NCI-H1105 (cell line): ENCODE measurements around the gene ZNF710.

Source experiments
- DNase-seq: peaks from one replicate; lab custom pipeline; 2025; lab: John Stamatoyannopoulos, UW

The ZNF710 gene

DNA sequence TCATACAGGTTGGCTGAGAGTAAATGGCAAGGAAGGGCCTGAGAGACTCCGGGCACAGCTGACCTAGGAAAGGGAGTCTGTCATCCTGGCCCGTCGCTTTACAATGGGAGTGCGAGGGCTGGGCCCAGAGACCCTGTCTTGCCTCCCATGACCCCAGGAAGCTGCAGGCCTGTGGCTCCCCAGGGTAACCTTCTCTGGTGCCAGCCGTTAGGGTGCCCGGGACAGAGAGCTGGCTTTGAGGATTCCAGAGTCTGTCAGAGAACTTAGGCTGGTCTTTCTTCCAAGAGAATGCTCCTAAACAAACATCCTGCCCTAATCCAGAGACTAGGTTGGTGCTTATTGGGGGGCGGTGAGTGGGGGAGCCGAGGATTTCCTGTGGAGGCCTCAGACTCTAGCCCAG lies 18.5 kb downstream of the ZNF710 start:
- DNase-seq: no peak

GRCh38 chr15:90020021-90020735 lies 19.1 kb downstream of the ZNF710 start:
- no peak for DNase-seq

- DNase-seq: no peak
Observed at GRCh38 chr15:90020936-90021507, 19.9 kb downstream of the ZNF710 start.

DNA sequence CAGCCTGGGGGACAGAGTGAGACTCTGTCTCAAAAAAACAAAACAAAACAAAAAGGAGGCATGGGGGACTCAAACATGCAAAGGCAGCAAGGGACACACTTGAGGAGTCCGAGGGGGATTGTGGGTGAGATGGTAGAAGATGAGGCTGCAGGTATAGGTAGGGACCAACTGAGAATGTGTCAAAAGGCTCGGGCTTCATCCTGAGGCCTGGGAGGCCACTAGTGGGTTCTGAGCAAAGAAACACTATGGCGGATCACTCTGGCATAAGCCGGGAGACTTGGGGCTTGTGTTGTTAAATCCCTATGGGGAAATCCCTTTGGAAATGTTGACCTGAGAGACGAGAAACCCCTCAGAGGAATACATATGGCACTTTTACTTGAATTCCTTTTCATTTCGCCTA lies 21.2 kb downstream of the ZNF710 start:
- no peak for DNase-seq

GRCh38 chr15:90022905-90023700 lies 22.0 kb downstream of the ZNF710 start:
- no peak for DNase-seq

- no peak for DNase-seq
Observed at GRCh38 chr15:90024406-90024805, 23.3 kb downstream of the ZNF710 start.

DNA sequence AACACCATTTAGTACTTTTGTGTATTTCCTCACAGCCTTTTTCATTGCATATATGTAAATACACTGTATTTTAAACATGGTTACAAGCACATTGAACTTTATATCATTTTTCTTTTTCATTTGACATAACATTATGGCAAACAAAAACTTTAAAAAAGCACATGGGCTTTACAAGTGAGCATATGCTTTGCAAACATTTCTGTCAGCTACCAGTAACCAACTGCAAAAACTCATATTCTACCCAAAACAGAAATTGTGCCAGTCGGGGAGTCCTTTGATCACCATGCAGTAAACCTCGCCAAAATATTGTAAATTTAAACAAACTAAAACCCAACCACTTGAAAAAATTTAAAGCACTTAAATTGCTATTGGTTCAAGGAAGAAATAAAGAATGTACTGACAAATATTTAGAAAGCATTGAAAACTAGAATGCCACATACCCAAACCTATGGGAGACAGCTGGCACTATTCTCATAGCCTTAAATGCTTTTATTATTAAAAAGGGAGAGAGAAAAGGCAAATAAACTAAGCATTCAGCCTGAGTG lies 24.4 kb downstream of the ZNF710 start:
- no peak for DNase-seq

GRCh38 chr15:90028376-90028944 lies 27.3 kb downstream of the ZNF710 start:
- DNase-seq: no peak

DNA sequence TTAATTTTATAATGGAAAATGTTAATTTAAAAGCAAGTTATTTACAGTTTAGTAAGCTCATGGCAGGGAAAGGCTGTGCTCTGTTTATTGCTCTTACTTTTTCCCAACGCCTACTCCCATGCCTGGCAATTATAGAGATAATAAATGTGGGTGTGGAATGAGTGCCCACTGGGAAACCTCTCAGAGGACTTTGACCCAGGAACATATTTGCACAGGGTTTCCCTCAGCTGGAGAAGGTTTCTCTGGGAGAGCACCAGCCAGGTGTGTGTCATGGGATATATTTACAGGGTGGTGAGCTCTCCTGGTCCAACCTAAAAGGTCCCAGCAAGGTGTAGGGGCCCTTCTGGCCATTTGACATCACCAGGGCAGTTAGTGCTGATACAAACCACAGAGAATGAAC lies 27.9 kb downstream of the ZNF710 start:
- DNase-seq: no peak

- no peak for DNase-seq
Observed at GRCh38 chr15:90030376-90030775, 29.3 kb downstream of the ZNF710 start.

GRCh38 chr15:90031231-90031791 lies 30.2 kb downstream of the ZNF710 start:
- no peak for DNase-seq

GRCh38 chr15:90033006-90033405 lies 31.9 kb downstream of the ZNF710 start:
- DNase-seq: no peak

- DNase-seq: no peak
Observed at GRCh38 chr15:90033448-90033847, 32.3 kb downstream of the ZNF710 start.

DNA sequence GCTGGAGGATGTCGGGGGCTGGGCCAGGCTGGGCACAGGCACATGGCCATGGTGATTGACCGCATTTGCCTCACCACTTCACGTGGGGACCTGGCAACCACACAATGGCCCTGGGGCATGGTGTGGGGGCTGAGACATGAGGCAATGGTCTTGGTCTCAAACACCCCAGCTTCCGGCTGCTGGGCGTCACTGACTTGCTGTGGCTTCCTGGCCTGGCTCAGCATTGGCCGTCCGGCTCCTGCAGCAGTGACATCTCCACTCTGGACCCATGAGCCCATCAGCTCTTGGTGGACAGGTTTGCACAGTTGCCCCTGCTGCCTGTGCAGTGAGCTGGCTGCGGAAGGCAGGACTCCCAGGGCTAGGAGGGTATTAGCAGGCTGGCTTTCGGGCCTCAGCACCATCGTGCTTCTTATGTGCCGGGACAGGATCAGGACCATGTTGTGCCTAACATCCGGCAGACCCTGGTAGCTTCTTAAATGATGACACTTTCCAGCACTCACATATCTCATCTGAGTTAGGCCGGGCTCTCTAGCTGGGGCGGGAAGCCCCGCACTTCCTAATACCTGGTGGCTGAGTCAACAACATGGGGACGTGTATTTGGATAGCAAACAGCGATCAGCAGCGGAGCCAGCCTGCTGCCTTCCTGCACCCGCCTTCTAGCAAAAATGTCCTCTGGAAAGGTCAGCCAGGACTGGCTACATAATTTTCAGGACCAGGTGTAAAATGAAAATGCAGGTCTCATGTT lies 34.1 kb downstream of the ZNF710 start:
- DNase-seq: no peak

DNA sequence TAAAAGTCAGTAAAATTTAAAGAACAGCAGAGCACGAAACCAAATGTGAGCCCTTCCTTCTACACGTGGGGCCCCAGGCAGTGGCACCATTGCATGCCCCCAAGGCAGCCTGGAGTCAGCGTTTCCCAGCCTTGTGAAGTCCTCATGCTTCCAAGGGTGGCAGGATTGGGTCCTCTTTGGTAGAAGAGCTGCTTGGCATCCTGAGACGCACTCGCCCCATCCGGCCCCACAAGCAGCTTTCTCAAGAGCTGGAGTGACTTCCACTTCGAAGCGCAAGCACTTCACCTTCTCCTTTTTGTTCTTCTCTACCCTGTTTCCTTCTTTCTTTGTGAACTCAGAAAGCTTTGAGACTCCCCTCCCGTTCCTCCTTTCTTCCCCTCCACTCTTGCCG lies 34.7 kb downstream of the ZNF710 start:
- no peak for DNase-seq

GRCh38 chr15:90036343-90036742 lies 35.2 kb downstream of the ZNF710 start:
- no peak for DNase-seq

DNA sequence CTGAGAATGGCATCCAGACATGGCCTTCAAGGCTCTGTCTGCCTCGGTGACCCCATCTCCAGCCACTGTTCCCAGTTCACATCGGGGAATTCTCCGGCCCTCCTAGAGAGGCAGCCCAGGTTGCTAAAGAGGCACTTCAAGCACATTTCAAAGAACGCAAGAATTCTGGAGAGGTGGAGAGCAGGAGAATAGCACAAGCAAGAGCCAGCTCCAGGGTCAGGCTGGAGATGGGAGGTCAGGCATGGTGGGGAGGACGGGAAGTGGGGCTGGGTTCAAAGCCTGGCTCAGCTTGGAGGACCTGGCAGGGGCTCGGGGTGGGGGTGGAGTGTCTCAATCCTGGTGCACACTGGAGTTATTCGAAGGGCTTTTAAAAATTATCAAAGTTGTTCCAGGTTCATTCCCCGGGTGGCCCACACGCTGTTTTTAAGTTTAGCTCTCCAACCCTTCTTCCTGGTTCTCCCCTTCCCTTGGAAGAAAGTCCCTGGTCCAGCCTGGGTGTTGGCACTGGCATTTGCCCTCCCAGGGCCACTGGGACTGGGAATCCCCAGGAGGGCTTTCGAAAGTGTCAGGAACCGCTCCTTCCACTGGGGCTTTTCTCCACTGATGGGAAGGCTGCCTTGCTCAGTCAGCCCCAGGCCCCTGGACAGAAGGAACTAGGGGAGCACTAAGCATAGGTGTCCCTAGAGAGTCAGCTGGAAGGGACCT lies 35.8 kb downstream of the ZNF710 start:
- DNase-seq: no peak

DNA sequence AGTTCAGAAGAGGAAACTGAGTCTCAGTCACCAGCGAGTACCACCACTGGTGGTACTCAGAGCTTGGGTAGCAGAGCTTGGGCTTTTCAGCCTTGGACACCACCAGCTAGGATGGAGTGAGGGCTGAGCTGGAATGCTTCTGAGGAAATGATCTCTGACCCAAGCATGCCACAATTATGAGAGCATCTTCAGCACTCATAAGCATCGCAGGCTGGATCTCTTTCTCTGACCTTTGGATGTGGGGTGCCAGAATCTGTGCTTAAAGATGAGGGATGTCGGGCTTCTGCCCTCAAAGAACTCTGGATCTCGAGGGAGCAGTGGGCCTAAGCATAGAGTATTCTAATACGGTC lies 36.4 kb downstream of the ZNF710 start:
- DNase-seq: no peak

DNA sequence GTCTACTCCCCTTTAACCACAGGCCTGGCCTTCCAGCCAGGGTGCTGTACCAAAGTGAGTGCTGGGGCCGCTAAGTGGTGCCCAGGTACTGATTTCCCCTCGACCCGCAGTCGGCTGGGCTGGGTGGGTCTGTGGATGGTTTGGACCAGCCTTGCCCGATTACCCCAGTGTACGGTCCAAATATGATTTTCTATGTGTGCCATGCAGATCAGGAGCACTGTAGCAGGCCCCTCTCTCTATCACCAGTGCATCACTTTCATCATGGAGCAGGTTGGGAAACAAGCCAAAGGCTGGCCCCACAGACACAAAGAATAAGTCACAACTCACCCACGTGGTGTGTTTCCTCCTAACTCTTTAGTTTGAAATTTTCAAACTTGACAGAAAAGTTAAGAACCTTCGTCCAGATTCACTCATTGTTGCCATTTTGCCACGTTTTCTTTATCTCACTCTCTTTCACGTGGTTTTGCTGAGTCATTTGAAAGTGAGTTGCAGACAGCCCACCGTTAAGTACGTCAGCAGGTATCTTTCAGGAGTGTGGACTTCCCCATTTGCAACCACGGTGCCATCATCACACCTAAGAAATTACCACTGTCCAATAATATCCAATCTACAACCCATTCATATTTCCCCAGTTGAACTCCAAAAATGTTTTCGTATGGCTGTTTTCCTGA lies 37.0 kb downstream of the ZNF710 start:
- DNase-seq: no peak

- no peak for DNase-seq
Observed at GRCh38 chr15:90038632-90039095, 37.5 kb downstream of the ZNF710 start.
